K562 (cell line): Measurements from ENCODE around the gene SLC12A9. TPM values are rescaled to one million over a fixed set of nuclear protein-coding genes. Genes with fewer than 3 reads are reported as not detected.
A peak's percentile ranks its signal among the peaks of the same experiment; 100 is the strongest.

Experiments used
- ATF7 ChIP-seq: fragments of 450-650 bp; IDR thresholded peaks from 2 replicates; pipeline ENCODE4 v1.7.1; 2014; ENCODE audit warnings: mild to moderate bottlenecking, moderate library complexity
- BDP1 ChIP-seq: IDR thresholded peaks from 3 replicates; pipeline ENCODE4 v1.6.1; 2011; ENCODE audit not compliant: insufficient read length, insufficient read depth
- IFI16 ChIP-seq: fragments of 250-450 bp; sonication (Bioruptor Pico); IDR thresholded peaks from 2 replicates; pipeline ENCODE4 v2.1.2; 2022; ENCODE audit warnings: mild to moderate bottlenecking, inconsistent platforms
- JUNB ChIP-seq: fragments of 450-650 bp; formaldehyde crosslinking; conservative IDR thresholded peaks from 2 replicates; pipeline ENCODE4 v1.4.0; 2020; ENCODE audit warnings: mild to moderate bottlenecking
- TFE3 ChIP-seq: fragments of 450-650 bp; formaldehyde crosslinking; IDR thresholded peaks from 2 replicates; pipeline ENCODE4 v1.4.0; 2020; ENCODE audit warnings: mild to moderate bottlenecking, mixed read lengths
- ZKSCAN1 ChIP-seq: fragments of 150-350 bp; IDR thresholded peaks from 2 replicates; pipeline ENCODE4 v1.6.1; 2016; ENCODE audit warnings: low read depth, low read length
- ZMIZ1 ChIP-seq, 2 experiments: fragments of 150-350 bp in 1 of 2; IDR thresholded peaks; 2 replicates each; pipeline ENCODE4 v1.6.1; 2012 to 2016; ENCODE audit warnings: low read depth in 2 of 2, low read length in 2 of 2, mild to moderate bottlenecking in 1 of 2, moderate library complexity in 1 of 2
- ZNF778 ChIP-seq: fragments of 450-650 bp; formaldehyde crosslinking; IDR thresholded peaks from 2 replicates; pipeline ENCODE4 v1.4.0; 2020; ENCODE audit warnings: mild to moderate bottlenecking, moderate library complexity
- ZZZ3 ChIP-seq: fragments of 450-650 bp; IDR thresholded peaks from 2 replicates; pipeline ENCODE4 v1.6.1; 2016; ENCODE audit warnings: antibody characterized with exemption, mild to moderate bottlenecking, moderate library complexity
- polyA plus RNA-seq, 8 experiments: library from polyadenylated mRNA; depleted of rRNA in 4 of 8; stranded (reverse) in 5 of 8; unstranded in 3 of 8; fragments of >200 nt; fragmentation: Nextera tagmentation in 2 of 8; fragmentation: Illumina TruSeq in 1 of 8; extraction: Ambion mirVana in 2 of 8; extraction: Trizol in 1 of 8; gene quantifications; 2 replicates each; pipeline versions ENCODE4 v1.2.1 to v1.2.3, GENCODE V29; 2011 to 2014; ENCODE audit warnings: inconsistent platforms in 1 of 8, missing spikeins in 1 of 8
- total RNA-seq, 7 experiments: library from RNA; depleted of rRNA in 6 of 7; stranded (reverse); fragments of >200 nt in 6 of 7; fragmentation: Illumina TruSeq in 2 of 7; extraction: Trizol in 2 of 7; gene quantifications; 2 replicates each; pipeline versions ENCODE4 v1.2.1 to v1.2.3, GENCODE V29; 2011 to 2021; ENCODE audit warnings: low replicate concordance in 1 of 7
- TF ChIP-seq, protein P1 (sequence below): IDR thresholded peaks from 3 replicates; pipeline ENCODE4 v1.6.1; 2011; ENCODE audit warnings: borderline replicate concordance, mild to moderate bottlenecking, moderate library complexity; ENCODE audit not compliant: insufficient read length; ENCODE audit errors: extremely low read depth
- TF ChIP-seq, protein P2 (sequence below): fragments of 450-650 bp; IDR thresholded peaks from 2 replicates; pipeline ENCODE4 v1.6.1; 2018; ENCODE audit warnings: mild to moderate bottlenecking, low read depth; ENCODE audit not compliant: partially characterized antibody
- TF ChIP-seq, protein P3 (sequence below): IDR thresholded peaks from 2 replicates; pipeline ENCODE4 v1.6.1; 2012; ENCODE audit warnings: low read depth, low read length, improper control_type of control experiment, borderline replicate concordance
- TF ChIP-seq, protein P4 (sequence below): sonication (generic); formaldehyde crosslinking; IDR thresholded peaks from 2 replicates; pipeline ENCODE4 v1.8.1; 2022; ENCODE audit warnings: missing genetic modification reagents

SLC12A9 gene
- total and polyA plus RNA-seq, 9 of the 15 experiments (the other 6 are each of a cell fraction or from before 2014, with no cell fraction given) = 0.06 to 20.2 (median 10.7) TPM

GRCh38 chr7:100827330-100828226 is 24.9 kb upstream of the SLC12A9 start, which contains the start of gene EPHB4 (continued):
- no peak for TF ChIP-seq IFI16
- TF ChIP-seq BDP1 = no peak
- TF ChIP-seq, protein P1, sequence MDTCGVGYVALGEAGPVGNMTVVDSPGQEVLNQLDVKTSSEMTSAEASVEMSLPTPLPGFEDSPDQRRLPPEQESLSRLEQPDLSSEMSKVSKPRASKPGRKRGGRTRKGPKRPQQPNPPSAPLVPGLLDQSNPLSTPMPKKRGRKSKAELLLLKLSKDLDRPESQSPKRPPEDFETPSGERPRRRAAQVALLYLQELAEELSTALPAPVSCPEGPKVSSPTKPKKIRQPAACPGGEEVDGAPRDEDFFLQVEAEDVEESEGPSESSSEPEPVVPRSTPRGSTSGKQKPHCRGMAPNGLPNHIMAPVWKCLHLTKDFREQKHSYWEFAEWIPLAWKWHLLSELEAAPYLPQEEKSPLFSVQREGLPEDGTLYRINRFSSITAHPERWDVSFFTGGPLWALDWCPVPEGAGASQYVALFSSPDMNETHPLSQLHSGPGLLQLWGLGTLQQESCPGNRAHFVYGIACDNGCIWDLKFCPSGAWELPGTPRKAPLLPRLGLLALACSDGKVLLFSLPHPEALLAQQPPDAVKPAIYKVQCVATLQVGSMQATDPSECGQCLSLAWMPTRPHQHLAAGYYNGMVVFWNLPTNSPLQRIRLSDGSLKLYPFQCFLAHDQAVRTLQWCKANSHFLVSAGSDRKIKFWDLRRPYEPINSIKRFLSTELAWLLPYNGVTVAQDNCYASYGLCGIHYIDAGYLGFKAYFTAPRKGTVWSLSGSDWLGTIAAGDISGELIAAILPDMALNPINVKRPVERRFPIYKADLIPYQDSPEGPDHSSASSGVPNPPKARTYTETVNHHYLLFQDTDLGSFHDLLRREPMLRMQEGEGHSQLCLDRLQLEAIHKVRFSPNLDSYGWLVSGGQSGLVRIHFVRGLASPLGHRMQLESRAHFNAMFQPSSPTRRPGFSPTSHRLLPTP = no peak
- no peak for TF ChIP-seq TFE3
- TF ChIP-seq, protein P2, sequence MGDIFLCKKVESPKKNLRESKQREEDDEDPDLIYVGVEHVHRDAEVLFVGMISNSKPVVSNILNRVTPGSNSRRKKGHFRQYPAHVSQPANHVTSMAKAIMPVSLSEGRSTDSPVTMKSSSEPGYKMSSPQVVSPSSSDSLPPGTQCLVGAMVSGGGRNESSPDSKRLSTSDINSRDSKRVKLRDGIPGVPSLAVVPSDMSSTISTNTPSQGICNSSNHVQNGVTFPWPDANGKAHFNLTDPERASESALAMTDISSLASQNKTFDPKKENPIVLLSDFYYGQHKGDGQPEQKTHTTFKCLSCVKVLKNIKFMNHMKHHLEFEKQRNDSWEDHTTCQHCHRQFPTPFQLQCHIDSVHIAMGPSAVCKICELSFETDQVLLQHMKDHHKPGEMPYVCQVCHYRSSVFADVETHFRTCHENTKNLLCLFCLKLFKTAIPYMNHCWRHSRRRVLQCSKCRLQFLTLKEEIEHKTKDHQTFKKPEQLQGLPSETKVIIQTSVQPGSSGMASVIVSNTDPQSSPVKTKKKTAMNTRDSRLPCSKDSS = no peak
- TF ChIP-seq, protein P3, sequence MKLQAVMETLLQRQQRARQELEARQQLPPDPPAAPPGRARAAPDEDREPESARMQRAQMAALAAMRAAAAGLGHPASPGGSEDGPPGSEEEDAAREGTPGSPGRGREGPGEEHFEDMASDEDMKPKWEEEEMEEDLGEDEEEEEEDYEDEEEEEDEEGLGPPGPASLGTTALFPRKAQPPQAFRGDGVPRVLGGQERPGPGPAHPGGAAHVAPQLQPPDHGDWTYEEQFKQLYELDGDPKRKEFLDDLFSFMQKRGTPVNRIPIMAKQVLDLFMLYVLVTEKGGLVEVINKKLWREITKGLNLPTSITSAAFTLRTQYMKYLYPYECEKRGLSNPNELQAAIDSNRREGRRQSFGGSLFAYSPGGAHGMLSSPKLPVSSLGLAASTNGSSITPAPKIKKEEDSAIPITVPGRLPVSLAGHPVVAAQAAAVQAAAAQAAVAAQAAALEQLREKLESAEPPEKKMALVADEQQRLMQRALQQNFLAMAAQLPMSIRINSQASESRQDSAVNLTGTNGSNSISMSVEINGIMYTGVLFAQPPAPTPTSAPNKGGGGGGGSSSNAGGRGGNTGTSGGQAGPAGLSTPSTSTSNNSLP = no peak
- TF ChIP-seq ZZZ3 = no peak
- TF ChIP-seq ZMIZ1 (IDR thresholded peaks at IDR 0.05; ENCODE audit: low read depth in 2 of 2, low read length in 2 of 2) = no peak
- TF ChIP-seq, protein P4, sequence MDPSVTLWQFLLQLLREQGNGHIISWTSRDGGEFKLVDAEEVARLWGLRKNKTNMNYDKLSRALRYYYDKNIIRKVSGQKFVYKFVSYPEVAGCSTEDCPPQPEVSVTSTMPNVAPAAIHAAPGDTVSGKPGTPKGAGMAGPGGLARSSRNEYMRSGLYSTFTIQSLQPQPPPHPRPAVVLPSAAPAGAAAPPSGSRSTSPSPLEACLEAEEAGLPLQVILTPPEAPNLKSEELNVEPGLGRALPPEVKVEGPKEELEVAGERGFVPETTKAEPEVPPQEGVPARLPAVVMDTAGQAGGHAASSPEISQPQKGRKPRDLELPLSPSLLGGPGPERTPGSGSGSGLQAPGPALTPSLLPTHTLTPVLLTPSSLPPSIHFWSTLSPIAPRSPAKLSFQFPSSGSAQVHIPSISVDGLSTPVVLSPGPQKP (CRISPR knock-in tag) = no peak
- peak; percentile 81 for TF ChIP-seq ATF7
- TF ChIP-seq JUNB (CRISPR knock-in tag) = no peak
- TF ChIP-seq ZNF778 = no peak
- peak; percentile 99 for TF ChIP-seq ZKSCAN1
